Stimulated activated CD8-positive, alpha-beta memory T cell treated with anti-CD3 and anti-CD28 coated beads, Interleukin-7, amount 100 ng/mL, for 48 hours (primary cell): Measurements from ENCODE around the gene VPREB3.

Source experiments
- DNase-seq, 2 donors: peaks; one replicate each; pipeline ENCODE4 v3.0.0-alpha.2; 2020; ENCODE audit warnings: low read depth in 1 of 2; ENCODE audit errors: extremely low read depth in 1 of 2

Gene VPREB3

GRCh38 chr22:23754220-23754919, at the start of gene VPREB3:
Gene VPREB3, minus strand, starts transcription at chr22:23754425. Its CDS starts 62 bp downstream, at chr22:23754363.
- DNase-seq, result no peak

GRCh38 chr22:23803001-23803819, 49.0 kb upstream of the VPREB3 start:
- DNase-seq, result no peak

- no peak for DNase-seq
These were observed 47.7 kb upstream of the VPREB3 start for GRCh38 chr22:23801886-23802377.

- DNase-seq, result no peak
These were observed 47.1 kb upstream of the VPREB3 start for GRCh38 chr22:23801238-23801821.

GRCh38 chr22:23800297-23801237, 46.3 kb upstream of the VPREB3 start:
- no peak for DNase-seq

GRCh38 chr22:23796461-23796860, 42.2 kb upstream of the VPREB3 start:
- DNase-seq, result no peak

- DNase-seq, result no peak
These were observed 39.1 kb upstream of the VPREB3 start for GRCh38 chr22:23793326-23793725.

GRCh38 chr22:23791738-23792645, 37.8 kb upstream of the VPREB3 start:
- no peak for DNase-seq

GRCh38 chr22:23790819-23791737, 36.9 kb upstream of the VPREB3 start:
- DNase-seq, result no peak

- no peak for DNase-seq
These were observed 35.4 kb upstream of the VPREB3 start for GRCh38 chr22:23789638-23790037.

GRCh38 chr22:23789121-23789520, 34.9 kb upstream of the VPREB3 start:
- no peak for DNase-seq

GRCh38 chr22:23787910-23788309, 33.7 kb upstream of the VPREB3 start:
- no peak for DNase-seq

GRCh38 chr22:23787600-23787896, 33.3 kb upstream of the VPREB3 start:
- DNase-seq, result no peak

- peak; percentile 73 to 78 for DNase-seq
These were observed 32.8 kb upstream of the VPREB3 start, which contains the start of gene SMARCB1 for GRCh38 chr22:23786752-23787599. Gene SMARCB1, plus strand, starts transcription at chr22:23786966. Its CDS starts 204 bp downstream, at chr22:23787170.

GRCh38 chr22:23786261-23786710, 32.1 kb upstream of the VPREB3 start:
- no peak for DNase-seq

GRCh38 chr22:23784215-23784732, 30.0 kb upstream of the VPREB3 start:
- no peak for DNase-seq
